GM15510 (cell line): ENCODE measurements around the gene TFF2.

Experiments
- POLR2A ChIP-seq: IDR thresholded peaks from 3 replicates; pipeline ENCODE4 v1.6.1; 2011; ENCODE audit warnings: borderline replicate concordance; ENCODE audit not compliant: insufficient read length; ENCODE audit errors: extremely low read depth

TFF2 gene

DNA sequence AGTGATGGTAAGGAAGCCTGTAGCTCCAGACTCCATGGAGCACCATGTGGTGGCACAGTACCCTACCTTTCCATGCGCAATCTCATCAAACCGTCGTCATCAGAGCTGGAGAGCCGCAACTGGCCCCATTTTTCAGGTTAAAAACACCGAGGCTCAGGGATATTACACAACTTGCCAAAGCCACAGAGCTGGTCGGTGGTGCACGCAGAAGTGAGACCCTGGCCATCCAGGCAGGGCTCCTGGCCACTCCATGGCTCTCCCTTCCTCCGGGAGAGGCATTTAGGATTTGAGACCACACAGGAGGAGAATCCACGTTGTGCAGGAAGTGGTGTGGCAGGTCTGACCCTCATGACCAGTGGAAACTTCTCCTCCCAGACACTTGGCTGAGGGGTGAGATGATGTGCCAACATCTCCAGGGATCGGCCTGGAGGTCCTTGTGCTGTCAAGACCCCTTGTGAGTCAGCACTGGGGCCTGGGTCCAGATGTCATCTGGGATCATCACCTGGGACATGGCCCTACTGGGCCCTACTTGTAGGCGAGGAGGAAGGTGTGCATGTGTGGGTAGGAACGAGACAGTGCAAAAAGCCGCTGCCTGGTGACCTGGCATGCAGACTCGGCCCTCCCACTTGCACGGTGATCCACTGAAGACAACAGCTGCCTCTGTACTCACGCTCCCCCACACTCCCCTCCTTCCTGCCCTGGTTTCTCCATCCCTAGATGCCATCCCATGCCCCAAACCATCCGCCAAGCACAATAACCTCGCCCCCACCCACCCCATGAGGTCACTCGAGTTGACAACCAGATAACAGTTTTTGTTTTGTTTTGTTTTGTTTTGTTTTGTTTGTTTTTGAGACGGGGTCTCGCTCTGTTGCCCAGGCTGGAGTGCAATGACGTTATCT lies 46.0 kb downstream of the TFF2 start:
- no peak for TF ChIP-seq POLR2A

GRCh38 chr21:42303443-42303842 lies 47.4 kb downstream of the TFF2 start:
- no peak for TF ChIP-seq POLR2A

DNA sequence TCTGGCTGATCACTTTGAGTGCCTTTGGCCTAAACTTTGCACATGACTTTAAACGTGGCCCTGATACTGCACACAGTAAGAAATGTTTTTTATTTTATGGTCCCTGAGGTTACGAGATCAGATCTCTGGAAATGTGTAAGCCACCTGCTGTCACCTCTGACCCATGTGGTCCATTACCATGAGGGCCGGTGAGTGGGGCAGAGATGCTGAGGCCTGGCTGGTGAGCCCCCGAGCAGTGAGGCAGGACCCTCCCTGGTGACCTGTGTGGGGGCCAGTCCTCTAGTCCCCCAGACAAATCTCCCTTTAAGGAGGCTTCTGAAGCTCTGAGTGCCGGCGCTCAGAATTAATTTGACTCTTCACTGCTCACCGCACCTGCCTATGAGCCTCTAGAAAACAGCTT lies 48.0 kb downstream of the TFF2 start:
- TF ChIP-seq POLR2A, result no peak

GRCh38 chr21:42302076-42302650 lies 48.6 kb downstream of the TFF2 start:
- TF ChIP-seq POLR2A, result no peak

DNA sequence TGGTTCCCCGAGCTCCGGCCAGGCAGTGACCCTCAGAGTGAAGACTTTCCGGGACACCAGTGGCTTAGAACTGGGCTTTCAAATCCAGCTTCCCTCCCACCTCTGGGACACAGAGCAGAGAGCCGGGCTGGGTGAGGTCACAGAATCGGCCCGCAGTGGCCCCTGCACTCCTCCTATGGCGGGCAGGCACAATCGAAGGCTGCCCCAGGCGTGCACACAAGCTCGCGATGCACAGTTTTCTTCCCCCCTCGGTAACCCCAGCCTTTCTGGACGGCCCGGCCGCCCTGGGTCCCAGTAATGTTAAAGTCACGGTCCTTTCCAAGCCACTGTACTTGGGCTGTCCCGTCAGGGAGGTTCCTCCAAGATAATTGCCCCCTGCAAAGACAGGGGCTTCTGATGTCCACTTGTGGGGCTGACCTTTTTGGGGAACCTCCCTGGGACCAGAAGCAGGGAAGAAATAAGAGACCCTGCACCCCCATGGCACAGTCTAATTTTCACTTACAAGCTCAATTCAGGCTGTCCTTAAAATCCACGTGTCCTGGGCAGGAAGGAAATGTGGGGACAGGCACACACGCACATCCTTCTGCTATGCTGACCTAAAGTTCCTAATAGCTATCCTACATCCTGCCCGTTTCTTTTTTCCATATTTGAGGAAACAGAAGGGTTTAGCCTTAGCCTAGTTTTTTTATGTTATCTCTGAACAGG lies 49.3 kb downstream of the TFF2 start:
- TF ChIP-seq POLR2A, result no peak

- TF ChIP-seq POLR2A, result no peak
Measured at GRCh38 chr21:42300956-42301355, 49.8 kb downstream of the TFF2 start.

GRCh38 chr21:42300045-42300583 lies 50.7 kb downstream of the TFF2 start:
- no peak for TF ChIP-seq POLR2A

DNA sequence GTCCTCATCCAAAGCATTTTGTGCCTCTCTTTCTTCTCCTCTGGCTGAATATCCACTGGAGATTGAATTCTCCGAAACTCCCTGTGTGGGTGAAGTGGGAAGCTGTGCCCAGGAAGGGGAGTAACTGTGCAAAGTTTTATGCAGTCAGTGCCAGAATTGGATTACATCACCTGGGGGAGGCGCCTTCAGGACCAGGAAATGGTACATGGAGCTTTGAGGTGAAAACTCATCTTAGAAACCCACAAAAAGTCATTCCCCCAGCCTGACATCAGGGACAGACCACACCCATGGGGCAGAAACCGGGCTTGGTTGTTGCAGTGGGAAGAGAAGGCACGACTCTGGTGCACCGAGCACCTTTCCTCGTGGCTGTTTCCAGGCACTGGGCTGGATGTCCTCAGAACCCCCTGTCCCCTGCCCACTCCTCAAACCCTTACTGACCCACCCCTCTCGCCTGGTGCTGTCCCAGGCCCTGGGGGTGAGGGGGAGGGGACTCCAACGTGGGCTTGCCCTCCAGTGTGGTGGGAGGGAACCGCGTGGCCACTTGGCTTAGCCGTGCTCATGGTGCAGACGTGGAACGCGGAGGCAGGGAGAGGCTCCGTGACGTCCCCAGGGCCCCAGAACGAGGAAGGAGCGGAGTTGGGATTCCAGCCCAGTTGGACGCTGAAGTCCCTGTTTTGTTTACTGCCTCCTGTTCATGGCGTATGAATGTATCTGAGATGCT lies 51.3 kb downstream of the TFF2 start:
- TF ChIP-seq POLR2A, result no peak

DNA sequence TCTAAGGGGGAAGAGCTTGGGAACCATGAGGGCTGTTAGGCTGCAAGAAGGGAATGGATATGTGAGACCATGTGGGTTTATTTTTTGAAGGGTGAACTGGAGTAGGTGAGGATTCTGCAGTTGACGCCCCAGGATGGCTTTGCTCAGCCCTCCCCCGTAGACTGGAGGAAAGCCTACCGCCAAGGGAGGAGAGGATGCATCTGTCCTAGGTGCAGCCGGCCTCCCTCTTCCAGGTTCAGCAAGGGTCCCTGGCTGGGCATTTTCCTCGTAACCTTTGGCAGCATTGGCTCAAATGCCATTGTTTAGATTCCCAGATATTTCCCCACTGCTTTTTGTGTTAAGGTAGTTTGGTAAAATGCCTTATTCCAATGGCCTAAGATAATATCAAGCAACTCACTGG lies 52.1 kb downstream of the TFF2 start:
- TF ChIP-seq POLR2A, result no peak

DNA sequence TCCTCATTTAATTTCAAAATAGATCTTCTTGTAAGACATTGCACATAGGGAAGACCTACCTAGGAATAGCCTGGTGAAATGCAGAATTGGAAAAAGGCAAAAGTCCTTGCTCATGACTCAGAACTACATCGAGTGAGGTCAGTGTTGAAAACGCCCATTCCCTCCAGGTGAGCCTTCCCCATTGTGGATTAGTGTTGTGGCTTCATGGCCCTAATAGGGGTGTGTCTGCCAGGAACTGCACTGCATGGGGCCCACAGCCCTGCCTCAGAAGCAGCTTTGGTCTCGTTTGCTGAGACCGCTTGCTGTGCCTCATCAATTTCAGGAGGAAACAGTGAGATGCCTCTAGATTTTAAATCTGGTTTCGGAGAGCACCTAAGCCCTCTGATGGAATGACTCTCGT lies 52.6 kb downstream of the TFF2 start:
- TF ChIP-seq POLR2A, result no peak

- TF ChIP-seq POLR2A, result no peak
Measured at GRCh38 chr21:42297377-42297776, 53.4 kb downstream of the TFF2 start.

GRCh38 chr21:42296501-42296900 lies 54.3 kb downstream of the TFF2 start:
- no peak for TF ChIP-seq POLR2A
